Ovary (tissue), 9 donors: ENCODE data around the gene PCDHGA6. TPM values are rescaled to one million over a fixed set of nuclear protein-coding genes. Genes with fewer than 3 reads are reported as not detected.
A peak's percentile ranks its signal among the peaks of the same experiment; 100 is the strongest.

Source experiments
- DNase-seq, 5 donors: peaks; one replicate each; pipeline ENCODE4 v3.0.0-alpha.2; 2019 to 2020
- H3K27ac ChIP-seq, 2 donors: fragments of 200-600 bp; one replicate each; pipeline versions ENCODE4 v1.5.1 to v1.8.0; 2019 to 2022
- H3K27me3 ChIP-seq: fragments of 200-600 bp; one replicate; pipeline ENCODE4 v1.8.0; 2022
- H3K36me3 ChIP-seq: fragments of 200-600 bp; sonication (generic); one replicate; pipeline ENCODE4 v1.5.1; 2019
- H3K4me1 ChIP-seq: one replicate; pipeline ENCODE4 v1.8.1; 2013; ENCODE audit warnings: mild to moderate bottlenecking, moderate library complexity; ENCODE audit not compliant: insufficient read depth
- H3K4me3 ChIP-seq: fragments of 200-600 bp; sonication (generic); one replicate; pipeline ENCODE4 v1.5.1; 2017
- H3K9me3 ChIP-seq, 2 donors: fragments of 200-600 bp in 1 of 2; sonication (generic) in 1 of 2; one replicate each; pipeline versions ENCODE4 v1.5.1 to v1.8.1; 2013 to 2019; ENCODE audit warnings: mild to moderate bottlenecking in 1 of 2, moderate library complexity in 1 of 2
- EP300 ChIP-seq: sonication (generic); formaldehyde crosslinking; IDR thresholded peaks from one replicate; pipeline ENCODE4 v1.6.1; 2017; ENCODE audit warnings: antibody characterized with exemption
- POLR2A ChIP-seq: fragments of 450-650 bp; IDR thresholded peaks from one replicate; pipeline ENCODE4 v1.6.1; 2017; ENCODE audit warnings: antibody characterized with exemption, mild to moderate bottlenecking, moderate library complexity
- WGBS, 3 donors: extraction: QIAGEN DNeasy Blood & Tissue Kit in 1 of 3; methylation state at CpG; one replicate each; pipeline versions ENCODE4 v1.1.5 to v1.1.7; 2013 to 2017; 5-methylcytosine and 5-hydroxymethylcytosine counted together
- intact Hi-C, 4 donors: fragments of 100-400 bp; cut with DNase I; formaldehyde crosslinking; loops; one replicate each; pipeline versions ENCODE4 v1.11.0 to v1.15.1; 2022 to 2023
- polyA plus RNA-seq, 2 donors: library from polyadenylated mRNA; stranded (reverse); fragments of 200-250 nt in 1 of 2; fragments of 350-450 nt in 1 of 2; fragmentation: Illumina TruSeq in 1 of 2; extraction: RNeasy Lipid Tissue Mini Kit (QIAGEN cat#74804) in 1 of 2; gene quantifications; one replicate each; pipeline ENCODE4 v1.2.3, GENCODE V29; 2013 to 2014
- total RNA-seq, 7 donors: library from RNA; depleted of rRNA in 2 of 7; stranded (reverse); fragments of >200 nt in 2 of 7; fragmentation: NEBNext Ultra II Directional in 3 of 7; extraction: Animal tissue kit (Norgen Biotek cat#: 25700) in 3 of 7; gene quantifications; one replicate each; pipeline versions ENCODE4 v1.1.0 to v1.2.4, GENCODE V29; 2016 to 2023
- TF ChIP-seq, protein P1 (sequence below), 3 donors: fragments of 450-650 bp in 2 of 3; fragments of 200-600 bp in 1 of 3; IDR thresholded peaks; one replicate each; pipeline versions ENCODE4 v1.5.1 to v1.8.0; 2016 to 2022; ENCODE audit warnings: antibody characterized with exemption in 3 of 3, mild to moderate bottlenecking in 1 of 3
- donor health status: DM: no; HTN: no; CAD: no; lungs with moderate emphysema.
- donor health status: DM: no; HTN: no; CAD: no.
- donor health status: Bipolar disorder and iron deficiency.
- donor health status: DM: yes; HTN: yes; CAD: no.
- donor health status: DM: no; HTN: no; CAD: no.
- donor health status: DM: yes; HTN: yes; CAD: no.

Gene PCDHGA6
- total and polyA plus RNA-seq, 9 donors, result 3.6 to 14.5 (median 8.5) TPM

DNA sequence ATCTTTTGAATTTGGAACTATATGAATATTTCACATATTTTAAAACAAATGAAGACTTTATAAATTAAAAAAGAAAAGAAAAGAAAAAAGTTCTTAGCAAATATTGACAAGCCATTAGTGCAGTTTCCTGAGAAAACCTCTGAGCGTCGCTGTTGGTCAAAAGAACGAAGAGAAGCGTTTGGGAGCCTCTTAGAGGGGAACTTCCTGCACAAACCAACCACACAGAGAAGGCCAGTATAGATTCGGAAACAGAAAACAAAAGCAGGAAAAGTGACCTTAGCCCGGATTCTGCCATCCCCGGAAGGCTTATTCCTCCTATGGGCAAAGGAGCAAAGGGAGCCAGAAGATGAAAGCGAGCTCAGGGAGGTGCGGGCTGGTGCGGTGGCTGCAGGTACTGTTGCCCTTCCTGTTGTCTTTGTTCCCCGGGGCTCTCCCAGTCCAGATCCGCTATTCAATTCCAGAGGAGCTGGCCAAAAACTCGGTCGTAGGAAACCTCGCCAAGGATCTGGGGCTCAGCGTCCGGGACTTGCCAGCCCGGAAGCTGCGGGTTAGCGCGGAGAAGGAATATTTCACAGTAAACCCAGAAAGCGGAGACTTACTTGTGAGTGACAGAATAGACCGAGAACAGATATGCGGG lies 13.8 kb upstream of the PCDHGA6 start, which contains the start of gene PCDHGB2:
PCDHGB2 (plus strand) TSS at position 205 of the 637 bp plus-strand sequence; CDS start at position 347, 142 bp downstream.
- no peak for DNase-seq
- Histone ChIP-seq H3K4me3 (peak within 1 kb of the TSS; percentile 22), H3K36me3 (no peaks in the 10 kb centered on the region), H3K27me3 (no peaks in the 10 kb centered on the region), H3K4me1 (no peaks in the 10 kb centered on the region), H3K27ac (no peak within 1 kb of the TSS), H3K9me3 (peaks cover 7 to 64% of the 10 kb centered on the region in 2 donors)
- TF ChIP-seq POLR2A, result no peak
- WGBS, 3 donors, result 17 to 25% (median 19%) methylated on average over 24 of the region's 24 CpGs
- intact Hi-C loops, result no loop called here

DNA sequence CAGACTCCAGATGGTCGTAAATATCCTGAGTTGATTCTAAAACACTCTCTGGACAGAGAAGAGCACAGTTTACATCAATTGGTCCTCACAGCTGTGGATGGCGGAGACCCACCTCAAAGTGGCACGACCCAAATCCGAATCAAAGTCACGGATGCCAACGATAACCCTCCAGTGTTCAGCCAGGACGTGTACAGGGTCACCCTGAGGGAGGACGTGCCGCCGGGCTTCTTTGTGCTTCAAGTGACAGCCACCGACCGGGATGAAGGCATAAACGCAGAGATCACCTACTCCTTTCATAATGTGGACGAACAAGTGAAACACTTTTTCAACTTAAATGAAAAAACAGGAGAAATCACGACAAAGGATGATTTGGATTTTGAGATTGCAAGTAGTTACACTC lies 13.0 kb upstream of the PCDHGA6 start:
- no peak overlapping the region for H3K4me3 ChIP-seq
- DNase-seq, result no peak
- no peaks in the 10 kb centered on the region for H3K27me3 ChIP-seq
- peaks cover 7 to 64% of the 10 kb centered on the region in 2 donors for H3K9me3 ChIP-seq
- no peak overlapping the region for H3K27ac ChIP-seq
- TF ChIP-seq EP300 (no peak), POLR2A (no peak)
- TF ChIP-seq, protein P1, sequence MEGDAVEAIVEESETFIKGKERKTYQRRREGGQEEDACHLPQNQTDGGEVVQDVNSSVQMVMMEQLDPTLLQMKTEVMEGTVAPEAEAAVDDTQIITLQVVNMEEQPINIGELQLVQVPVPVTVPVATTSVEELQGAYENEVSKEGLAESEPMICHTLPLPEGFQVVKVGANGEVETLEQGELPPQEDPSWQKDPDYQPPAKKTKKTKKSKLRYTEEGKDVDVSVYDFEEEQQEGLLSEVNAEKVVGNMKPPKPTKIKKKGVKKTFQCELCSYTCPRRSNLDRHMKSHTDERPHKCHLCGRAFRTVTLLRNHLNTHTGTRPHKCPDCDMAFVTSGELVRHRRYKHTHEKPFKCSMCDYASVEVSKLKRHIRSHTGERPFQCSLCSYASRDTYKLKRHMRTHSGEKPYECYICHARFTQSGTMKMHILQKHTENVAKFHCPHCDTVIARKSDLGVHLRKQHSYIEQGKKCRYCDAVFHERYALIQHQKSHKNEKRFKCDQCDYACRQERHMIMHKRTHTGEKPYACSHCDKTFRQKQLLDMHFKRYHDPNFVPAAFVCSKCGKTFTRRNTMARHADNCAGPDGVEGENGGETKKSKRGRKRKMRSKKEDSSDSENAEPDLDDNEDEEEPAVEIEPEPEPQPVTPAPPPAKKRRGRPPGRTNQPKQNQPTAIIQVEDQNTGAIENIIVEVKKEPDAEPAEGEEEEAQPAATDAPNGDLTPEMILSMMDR (IDR thresholded peaks at IDR 0.05), result no peak
- H3K4me1 ChIP-seq, result no peaks in the 10 kb centered on the region
- 31 to 43% (median 39%) methylated on average over 15 of the region's 15 CpGs for WGBS, 3 donors
- no peaks in the 10 kb centered on the region for H3K36me3 ChIP-seq
- intact Hi-C loops, result no loop called here

DNA sequence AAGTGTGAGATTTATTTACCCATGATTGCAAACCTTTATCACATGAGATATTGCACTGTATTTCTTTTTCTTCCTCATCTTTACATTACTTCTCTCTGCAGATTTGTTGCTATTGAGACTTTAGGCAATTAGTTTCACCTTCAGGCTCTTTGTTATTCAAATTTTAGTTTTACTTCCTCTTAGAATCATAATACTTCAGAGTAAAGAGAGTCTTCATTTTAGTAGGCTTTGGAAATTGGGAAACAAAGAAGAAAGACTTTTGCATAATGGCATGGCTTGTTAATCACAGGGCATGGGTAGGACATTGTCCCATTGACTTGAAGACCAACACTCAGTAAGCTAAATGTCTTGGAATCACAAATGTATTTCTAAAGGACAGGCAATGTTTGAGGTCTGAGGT lies 11.0 kb upstream of the PCDHGA6 start:
- intact Hi-C loops, result no loop called here
- Histone ChIP-seq H3K36me3 (no peaks in the 10 kb centered on the region), H3K27ac (no peak overlapping the region), H3K9me3 (peaks cover 0 to 56% of the 10 kb centered on the region in 2 donors), H3K27me3 (no peaks in the 10 kb centered on the region), H3K4me1 (no peaks in the 10 kb centered on the region), H3K4me3 (no peak overlapping the region)
- no peak for DNase-seq
- no peak for TF ChIP-seq POLR2A

DNA sequence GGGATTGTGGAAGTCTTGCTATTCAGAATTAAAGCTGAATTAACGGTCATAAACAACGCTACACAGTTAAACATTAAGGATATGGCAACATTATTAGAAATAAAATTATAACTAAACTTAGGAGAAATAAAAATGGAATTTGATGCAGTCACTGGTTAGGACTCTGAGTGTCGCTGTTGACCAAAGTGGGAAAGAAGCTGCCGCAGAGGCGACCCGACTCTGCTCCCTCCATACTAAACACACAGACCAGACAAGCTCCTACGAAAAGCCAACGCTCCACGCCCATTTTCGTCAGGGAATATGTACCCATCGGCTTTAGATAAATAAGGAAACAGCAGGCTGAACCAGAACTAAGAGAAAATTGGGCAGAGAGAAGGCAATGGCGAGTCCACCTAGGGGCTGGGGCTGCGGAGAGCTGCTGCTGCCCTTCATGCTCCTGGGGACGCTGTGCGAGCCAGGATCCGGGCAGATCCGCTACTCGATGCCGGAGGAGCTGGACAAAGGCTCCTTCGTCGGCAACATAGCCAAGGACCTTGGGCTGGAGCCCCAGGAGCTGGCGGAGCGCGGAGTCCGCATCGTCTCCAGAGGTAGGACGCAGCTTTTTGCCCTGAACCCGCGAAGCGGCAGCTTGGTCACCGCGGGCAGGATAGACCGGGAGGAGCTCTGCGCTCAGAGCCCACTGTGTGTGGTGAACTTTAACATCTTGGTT lies 9.6 kb upstream of the PCDHGA6 start, which contains the start of gene PCDHGA5:
PCDHGA5 (plus strand) TSS at position 211 of the 709 bp plus-strand sequence; CDS start at position 380, 169 bp downstream.
- Histone ChIP-seq H3K9me3 (peaks cover 0 to 52% of the 10 kb centered on the region in 2 donors), H3K36me3 (no peaks in the 10 kb centered on the region), H3K27ac (no peak within 1 kb of the TSS), H3K4me1 (no peaks in the 10 kb centered on the region), H3K27me3 (no peaks in the 10 kb centered on the region), H3K4me3 (peak within 1 kb of the TSS; percentile 17)
- intact Hi-C loops, result no loop called here
- 11 to 18% (median 16%) methylated on average over 34 of the region's 34 CpGs for WGBS, 3 donors
- no peak for DNase-seq
- TF ChIP-seq, protein P1 (IDR thresholded peaks at IDR 0.05), result no peak
- TF ChIP-seq EP300 (no peak), POLR2A (no peak)

DNA sequence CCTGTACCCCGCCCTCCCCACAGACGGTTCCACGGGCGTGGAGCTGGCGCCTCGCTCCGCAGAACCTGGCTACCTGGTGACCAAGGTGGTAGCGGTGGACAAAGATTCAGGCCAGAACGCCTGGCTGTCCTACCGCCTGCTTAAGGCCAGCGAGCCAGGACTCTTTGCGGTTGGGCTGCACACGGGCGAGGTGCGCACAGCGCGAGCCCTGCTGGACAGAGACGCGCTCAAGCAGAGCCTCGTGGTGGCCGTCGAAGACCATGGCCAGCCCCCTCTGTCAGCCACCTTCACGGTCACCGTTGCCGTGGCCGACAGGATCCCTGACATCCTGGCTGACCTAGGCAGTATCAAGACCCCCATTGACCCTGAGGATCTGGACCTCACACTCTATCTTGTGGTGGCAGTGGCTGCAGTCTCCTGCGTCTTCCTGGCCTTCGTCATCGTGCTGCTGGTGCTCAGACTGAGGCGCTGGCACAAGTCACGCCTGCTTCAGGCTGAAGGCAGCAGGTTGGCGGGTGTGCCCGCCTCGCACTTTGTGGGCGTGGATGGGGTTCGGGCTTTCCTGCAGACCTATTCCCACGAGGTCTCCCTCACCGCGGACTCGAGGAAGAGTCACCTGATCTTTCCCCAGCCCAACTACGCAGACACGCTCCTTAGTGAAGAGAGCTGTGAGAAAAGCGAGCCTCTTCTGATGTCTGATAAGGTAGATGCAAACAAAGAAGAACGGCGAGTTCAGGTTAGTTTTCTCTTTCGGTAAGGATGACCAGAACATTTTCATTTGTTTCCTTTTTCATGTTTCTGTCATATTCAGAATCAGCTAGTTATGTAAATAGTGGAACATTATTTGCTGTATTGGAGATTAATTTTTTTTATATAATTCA lies 7.4 kb upstream of the PCDHGA6 start:
- H3K4me1 ChIP-seq, result no peaks in the 10 kb centered on the region
- H3K9me3 ChIP-seq, result peaks cover 0 to 53% of the 10 kb centered on the region in 2 donors
- intact Hi-C loops, result no loop called here
- H3K4me3 ChIP-seq, result no peak overlapping the region
- WGBS, 3 donors, result 28 to 44% (median 29%) methylated on average over 36 to 46 of the region's 46 CpGs
- TF ChIP-seq EP300 (no peak), POLR2A (no peak)
- TF ChIP-seq, protein P1 (IDR thresholded peaks at IDR 0.05), result no peak
- no peaks in the 10 kb centered on the region for H3K36me3 ChIP-seq
- H3K27ac ChIP-seq, result no peak overlapping the region
- no peak for DNase-seq
- H3K27me3 ChIP-seq, result no peaks in the 10 kb centered on the region
